GM18868 (cell line): ENCODE measurements around the gene RAPGEF4.

Experiments
- ATAC-seq: cut with Tn5 transposase; IDR thresholded peaks from one replicate; pipeline ENCODE4 v1.9.1; 2021; ENCODE audit warnings: mild to moderate bottlenecking, moderate library complexity; ENCODE audit not compliant: unreplicated experiment

The RAPGEF4 gene

DNA sequence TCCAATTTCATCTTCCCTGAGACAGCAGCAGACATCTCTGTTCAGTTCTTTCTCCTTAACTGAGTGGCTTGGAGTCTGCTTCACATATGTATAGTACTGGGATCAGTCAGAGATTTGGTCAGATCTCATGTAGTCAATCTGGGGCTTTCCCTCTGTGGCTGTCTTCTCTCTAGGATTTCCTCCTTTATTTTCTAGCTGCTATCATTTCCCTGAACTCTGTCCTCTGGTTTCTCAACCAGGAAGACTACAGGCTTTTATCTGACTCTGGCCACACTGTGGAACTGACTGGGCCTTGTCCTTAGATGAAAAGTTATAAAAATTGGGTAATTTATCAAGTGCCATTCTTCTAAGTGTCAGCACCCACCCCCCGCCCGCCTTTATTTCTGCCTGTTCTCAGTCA is 121.0 kb downstream of the RAPGEF4 start:
- no peak for ATAC-seq

DNA sequence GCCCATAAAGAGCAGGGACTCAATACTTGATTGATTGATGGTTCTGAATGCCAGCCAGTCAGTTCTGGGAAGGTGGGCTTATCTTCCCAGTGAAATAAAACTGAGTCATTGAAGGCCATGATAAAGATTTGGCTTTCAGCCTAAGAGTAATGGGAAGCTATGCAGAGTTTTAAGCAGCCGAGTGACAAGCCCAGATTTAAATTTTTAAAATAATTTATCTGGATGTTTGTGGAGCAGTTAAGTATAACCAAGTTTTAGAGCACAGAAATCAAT is 122.8 kb downstream of the RAPGEF4 start:
- no peak for ATAC-seq

DNA sequence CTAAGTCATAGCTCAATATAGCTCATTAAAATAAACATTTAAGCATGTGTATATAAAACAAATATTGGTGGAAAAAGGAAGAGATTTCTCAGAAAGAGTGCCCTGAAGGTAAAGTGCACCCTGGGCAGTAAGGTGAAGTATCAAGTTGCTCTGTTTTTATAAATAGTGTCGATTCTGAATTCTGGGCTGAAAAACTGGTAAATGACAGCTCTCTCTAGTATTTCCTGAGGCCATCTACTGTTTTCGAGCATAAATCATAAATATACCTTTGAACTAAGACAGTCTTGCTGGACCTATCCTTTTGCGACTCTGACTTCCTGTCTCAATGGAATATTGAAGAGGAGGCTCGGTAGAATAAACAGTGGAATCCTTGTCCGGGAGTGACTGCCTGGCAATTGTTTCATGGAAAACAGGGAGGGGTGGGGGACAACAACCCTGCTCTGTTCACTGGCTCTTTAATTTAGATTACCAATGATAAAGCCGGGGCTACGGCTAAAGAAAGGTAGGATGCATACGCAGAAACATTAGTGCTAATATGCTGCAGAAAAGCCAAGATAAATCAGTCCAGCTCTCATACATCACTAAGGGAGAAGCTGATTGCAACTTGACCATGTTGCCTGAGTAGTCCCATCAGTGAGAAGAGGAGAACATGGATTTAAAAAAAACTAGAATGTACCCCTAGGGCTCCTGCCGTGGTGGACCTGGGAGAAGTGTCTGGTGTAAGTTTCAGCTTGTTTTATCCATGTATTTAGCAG is 124.1 kb downstream of the RAPGEF4 start:
- no peak for ATAC-seq

DNA sequence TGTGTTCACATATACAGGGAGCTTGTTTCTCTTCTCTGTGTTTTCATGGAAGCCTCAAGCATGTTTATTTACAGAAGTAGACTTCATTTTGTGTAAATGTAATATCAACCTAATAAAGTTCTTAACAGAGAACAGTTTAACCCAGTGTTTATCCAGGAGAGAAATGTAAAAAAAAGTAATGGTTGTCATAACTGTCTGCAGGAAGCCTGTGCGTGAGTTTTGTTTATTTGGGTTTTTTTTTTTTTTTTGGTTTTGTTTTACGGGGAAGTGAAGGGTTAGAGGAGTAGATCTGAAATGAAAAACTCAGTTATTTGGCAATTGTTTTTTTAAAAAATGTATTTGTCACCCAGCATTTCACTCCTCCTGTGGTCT is 124.7 kb downstream of the RAPGEF4 start:
- ATAC-seq, result no peak

DNA sequence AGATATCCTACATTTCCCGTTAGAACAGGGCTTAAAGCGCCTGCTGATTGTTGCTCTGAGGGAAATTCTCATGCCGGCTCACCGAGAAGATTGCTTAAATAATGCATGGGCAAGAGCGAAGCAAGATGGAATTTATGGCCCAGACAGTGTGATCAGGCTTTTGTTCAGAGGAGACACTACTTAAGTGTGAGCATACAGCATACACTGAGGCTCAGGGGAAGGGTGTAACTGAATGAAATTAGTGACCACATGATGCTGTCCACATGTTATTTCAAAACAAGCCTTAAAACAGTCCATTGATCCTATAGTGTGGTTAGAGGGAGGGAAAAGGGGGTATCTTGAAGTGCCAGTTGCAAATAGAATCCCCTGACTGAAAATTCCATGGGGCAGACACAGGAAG is 125.5 kb downstream of the RAPGEF4 start:
- ATAC-seq, result no peak

DNA sequence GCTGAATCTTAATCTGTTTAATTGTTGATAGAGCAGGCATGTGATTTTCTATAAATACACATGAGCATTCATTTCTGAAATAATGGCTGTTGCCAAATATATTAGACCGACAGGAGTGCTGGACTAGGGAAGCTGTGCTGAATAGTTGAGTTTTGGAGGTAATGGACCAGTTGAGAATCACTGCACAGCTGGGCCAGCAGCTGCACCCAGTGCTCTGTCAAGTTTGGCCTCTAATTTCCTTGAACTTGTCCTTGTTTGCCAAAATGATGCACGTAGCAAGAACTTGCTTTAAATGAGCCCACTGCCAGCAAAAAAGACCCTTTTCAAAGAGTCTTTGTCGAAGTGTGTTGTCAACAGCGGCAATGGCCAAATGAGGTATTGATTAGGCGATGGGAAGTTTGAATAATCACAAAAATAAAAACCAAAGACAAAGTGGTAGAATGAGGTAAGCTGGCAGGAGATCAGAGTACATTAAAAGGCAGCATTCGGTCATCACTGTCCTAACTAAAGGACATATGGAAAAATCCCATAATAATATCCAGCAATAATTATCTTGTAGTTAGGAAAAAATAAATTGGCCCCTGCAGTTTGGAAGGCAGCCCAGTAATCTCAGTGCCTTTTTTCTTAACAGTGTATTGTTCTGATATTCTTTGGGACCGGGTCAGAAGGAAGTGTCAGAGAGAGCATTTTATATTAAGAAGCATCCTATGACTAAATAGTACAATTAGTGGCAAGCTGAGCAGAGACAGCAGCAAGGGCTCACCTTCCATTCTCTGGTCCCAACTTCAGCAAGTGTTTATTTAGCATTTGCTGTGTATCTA is 126.2 kb downstream of the RAPGEF4 start:
- no peak for ATAC-seq

DNA sequence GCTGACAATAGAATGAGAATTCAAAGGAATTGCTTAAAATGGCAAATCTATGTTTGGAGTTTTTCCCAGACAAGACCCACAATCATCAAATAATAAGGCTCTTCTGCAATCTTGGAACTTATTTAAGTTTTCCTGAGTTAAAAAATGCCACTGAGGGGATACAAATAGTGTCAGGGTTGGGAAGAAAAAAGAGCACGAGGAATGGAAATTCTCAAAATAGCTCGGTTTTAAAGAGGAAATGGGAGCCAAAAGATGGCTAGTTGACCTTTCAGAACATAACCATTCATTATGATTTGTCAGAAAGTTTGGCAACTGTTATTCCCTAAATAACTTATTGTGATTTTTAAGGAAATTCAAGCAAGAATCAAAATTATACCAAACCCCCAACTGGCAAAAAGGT is 127.7 kb downstream of the RAPGEF4 start:
- no peak for ATAC-seq

DNA sequence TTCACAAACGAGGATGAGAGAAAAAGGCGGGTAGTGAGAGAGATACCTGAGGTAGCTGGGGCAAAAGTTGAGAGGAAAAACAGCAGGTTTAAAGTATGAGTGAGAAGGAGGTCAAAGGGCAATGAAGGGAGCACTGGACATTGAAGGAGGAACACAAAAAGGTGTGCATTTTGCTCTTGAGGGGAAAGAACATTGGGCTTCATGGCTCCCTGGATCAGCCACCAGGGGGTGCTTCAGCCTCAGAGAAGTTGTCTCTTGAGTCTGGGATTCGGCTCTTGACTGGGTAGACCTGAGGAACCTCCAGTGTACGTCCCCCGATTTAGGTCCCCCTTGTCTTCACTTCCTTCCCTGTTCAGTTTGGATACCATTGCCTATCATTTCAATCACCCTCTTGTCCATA is 128.5 kb downstream of the RAPGEF4 start:
- ATAC-seq, result no peak

DNA sequence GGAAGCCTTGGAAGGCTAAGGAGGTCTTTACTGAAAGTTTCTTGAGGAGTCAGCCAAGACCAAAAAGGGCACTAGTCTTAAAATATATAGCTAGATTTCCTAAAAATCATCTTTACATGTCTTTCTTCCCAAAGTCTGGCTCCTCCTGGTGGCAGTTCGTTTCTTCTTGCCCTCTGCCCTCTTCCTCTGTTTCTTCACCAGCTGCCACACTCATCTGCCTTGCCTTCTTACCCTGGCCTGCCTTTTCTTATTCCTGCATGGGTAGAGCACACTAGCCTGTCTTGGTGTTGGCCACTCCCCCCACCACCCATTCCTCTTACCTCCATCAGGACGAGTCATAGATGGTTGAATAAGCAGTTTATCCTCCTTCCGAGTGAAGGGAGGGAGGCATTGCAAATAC is 129.8 kb downstream of the RAPGEF4 start:
- no peak for ATAC-seq

DNA sequence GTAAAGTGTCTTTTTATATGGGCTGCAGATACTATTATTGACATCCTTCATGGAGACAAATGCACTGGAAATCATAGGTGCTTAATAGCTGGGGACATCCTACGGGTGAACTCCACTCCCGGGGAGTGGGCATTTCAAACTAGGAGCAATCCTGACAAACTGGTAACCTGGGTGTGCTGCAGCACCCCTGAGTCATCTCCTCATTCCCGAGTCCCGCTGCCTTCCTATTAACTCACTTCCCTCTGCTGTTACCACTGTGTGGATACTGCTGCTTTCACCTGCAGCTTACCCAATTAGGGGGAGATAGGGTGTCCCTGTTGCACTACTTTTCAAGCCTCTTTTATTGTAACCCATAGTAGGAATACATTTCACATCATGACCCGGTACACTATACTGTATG is 134.2 kb downstream of the RAPGEF4 start:
- no peak for ATAC-seq

DNA sequence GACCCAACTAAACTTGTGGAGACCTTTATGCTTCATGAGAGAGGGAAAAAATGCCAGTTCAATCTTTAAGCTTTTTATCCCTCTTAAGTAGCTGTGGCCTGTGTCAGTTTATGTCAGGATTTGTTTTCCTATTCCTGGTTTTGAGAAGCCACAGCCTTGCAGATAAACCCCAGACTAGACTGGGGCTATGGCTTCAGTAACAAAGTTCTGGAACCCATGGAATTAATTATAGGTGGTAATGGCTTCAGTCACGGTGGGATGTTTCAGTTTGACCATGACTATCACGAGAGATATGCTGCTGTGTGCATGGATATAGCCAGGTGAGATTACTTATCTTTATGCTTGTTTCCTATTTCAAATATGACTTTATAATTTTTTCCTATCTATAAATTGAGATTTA is 134.8 kb downstream of the RAPGEF4 start:
- no peak for ATAC-seq

DNA sequence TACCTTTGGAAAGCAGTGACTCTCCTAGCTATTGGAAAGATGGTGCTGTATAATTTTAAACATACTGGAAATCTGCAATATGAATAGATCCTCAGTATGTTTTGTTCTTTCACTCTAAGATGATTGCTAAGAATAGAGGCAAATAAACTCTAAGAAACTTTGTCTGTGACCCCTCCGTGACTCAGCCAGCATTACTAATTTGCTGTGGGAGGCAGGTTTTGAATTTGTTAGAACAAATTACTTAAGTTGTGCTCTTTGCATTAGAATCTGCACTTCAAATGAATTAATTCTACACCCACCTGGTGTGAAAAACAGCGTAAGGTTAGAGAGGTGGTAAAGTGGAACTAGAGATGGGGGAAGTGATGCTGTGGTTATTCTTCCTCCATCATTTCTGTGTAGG is 142.2 kb downstream of the RAPGEF4 start:
- no peak for ATAC-seq

DNA sequence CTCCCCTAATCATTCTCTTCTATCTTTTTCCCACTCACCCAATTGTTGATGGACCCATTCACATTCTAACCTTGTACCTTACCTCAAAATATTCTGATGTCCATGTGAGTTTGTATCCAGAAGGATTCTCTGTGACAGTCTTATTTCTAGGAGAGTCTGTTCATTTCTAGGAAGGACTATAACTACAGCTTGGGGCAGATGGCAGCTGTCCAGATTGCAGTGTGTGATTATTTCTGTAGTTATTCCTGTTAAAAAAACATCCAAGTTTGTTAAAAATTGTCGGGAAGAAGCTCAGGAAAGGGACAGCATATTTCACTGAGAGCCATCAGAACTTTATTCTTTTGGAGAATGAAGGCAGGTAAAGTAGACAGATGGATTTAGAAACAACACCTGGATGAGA is 142.6 kb downstream of the RAPGEF4 start:
- no peak for ATAC-seq

DNA sequence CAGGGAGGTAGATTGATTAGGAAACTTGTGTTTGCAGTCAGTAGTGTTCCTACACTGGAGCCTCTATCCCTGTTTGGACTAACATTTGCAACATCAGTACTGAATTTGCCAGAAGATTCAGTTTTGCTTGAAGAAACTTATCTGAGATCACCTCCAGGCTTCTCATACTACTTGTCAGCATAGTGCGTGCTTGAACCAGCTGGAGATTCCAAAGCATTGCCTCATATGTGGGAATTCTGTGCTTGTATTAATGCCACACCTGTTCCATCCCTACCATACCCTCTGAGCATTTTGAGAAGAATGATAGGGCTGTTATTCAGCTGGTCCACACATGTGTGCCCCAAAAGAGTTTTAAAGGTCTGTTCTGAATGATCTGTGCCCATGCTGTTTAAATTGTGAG is 148.7 kb downstream of the RAPGEF4 start:
- ATAC-seq, result no peak

DNA sequence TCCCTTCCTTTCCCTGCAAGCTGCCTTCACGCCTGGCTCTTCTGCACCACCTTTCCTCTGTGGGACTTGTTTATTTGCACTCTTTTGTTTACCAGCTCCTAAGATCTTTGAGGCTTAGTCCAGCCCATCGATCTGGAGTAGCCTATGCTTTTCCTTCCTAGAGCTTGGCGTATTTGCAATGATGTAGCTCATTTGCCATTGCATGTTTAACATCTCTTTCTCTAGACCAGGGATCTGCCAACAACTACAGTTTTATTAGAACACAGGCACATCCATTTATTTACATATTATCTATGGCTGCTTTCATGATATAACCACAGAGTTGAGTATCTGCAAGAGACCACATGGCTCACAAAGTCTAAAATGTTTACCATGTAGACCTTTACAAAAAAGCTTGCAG is 150.4 kb downstream of the RAPGEF4 start:
- no peak for ATAC-seq

DNA sequence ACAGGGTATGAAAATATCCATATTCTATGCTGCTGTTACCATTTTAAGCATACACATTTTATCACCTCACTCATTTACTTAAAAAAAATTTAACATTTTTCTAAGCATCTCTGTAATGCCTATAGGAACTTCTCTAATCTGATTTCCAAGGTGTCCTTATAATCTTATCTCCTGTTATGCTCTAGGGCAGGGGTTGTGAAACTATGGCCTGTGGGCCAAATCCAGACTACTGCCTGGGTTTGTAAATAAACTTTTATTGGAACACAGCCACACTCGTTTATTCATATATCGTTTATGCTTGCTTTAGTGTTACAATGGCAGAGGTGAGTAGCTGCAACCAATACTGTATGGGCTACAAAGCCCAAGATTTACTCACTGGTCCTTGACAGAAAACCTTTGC is 151.6 kb downstream of the RAPGEF4 start:
- ATAC-seq, result no peak

DNA sequence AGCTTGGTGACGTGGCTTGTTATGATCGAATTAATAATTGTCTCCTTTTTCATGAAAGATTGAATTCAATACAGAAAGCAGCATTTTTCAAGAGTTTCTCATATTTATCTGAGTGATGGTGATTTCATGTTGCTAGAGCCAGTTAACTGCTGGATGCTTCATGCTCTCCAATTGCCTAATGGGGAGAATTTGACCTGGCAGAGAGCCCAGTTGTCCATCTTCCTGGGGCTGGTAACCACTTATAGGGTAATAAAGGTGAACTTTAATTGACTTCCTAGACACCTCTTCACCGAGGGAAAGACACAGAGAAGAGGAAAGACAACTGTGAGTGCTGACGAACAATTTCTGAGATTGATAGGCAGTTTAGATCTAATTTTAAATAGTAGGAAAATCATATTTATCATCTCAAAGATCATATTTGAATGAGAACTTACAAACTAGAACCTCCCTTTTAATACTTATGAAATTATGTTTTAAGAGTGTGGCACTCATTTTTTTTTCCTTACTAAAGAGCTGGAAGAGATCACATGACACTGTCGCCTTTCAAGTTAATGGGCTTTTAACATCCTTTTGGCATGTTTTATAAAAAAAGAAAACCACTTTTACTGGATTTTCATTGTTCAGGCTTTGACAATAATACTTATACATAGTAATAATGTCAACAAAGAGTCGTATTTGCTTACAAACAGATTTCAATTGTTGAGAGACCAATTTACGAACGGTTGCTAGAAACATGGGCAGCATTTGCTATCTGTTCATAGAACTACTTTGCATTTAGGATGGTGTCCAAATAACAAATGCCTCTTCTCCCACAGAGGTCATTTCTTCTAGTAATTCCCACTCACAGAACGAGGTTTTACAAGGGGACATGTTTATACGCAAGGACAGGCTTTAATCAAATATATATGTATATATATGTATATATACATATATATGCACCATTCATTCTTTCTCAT is 153.3 kb downstream of the RAPGEF4 start:
- no peak for ATAC-seq

DNA sequence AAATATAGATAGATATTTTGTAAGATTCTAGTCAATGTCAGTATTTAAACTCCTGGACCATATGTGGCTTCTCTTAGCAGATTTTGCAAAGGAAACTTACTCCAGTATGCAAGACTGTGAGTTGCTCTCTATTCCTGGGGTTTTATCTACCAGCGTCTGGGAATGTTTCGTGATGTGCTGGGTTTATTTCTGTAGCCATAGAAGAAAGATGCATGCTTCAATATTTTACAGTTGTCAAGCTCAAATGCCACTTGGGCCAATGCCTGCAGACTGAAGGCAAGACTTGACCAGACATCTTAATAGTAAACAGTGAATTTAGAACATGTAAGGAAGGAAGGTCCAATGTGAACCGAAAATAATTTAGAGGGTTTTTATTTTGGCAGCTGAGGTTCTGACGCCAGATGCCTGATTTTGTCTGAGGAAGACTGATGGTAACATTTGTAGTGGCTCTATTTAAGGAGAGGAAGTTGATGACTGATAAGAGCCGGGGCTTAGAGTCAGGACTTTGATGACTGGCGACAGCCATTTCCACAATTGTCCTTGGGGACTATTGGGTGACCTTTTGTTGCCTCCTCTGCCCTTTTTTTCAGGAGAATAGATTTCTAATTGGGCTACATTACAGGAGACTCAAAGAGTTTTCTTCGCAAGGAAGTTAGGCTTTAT is 154.3 kb downstream of the RAPGEF4 start:
- ATAC-seq, result no peak

DNA sequence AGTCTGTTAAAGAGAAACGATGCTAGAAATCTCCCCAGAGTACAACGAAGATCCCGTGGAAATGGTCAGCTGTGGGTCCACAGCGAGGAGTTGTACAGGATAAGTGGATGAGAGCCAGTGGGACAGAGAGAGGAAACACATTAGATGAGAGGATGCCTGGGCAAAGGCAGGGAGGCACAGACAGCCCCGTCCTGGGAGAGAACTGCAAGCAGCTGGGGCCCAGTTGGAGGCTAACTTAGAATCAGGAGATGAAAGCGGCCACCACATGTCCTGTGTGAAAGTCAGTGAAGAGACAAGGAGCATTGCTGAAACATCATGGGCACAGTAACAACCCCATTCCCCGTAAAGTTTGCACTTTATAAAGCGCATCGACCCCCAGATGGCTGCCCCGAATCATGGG is 157.5 kb downstream of the RAPGEF4 start:
- no peak for ATAC-seq

DNA sequence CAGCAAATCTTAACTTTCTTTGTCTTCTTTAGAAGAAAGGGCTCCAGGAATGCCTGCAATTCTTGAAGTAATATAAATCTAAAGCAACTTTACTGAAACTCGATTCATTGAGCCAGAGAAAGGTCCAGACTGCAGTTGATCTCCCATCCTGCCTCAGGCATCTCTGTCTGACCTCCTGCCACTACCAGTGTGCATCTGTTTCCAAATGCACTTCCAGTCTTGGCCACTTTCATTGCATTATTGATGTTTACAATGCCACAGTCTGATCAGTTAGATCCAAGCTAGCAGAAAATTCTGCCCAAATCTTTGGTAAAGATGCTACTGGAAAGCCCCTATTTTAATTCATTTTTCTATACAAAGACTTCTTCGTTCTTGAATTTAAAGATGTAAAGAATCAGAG is 158.0 kb downstream of the RAPGEF4 start:
- no peak for ATAC-seq
